Naive B cell (primary cell): ENCODE data around the gene DNASE1L2. TPM values are rescaled to one million over a fixed set of nuclear protein-coding genes. Genes with fewer than 3 reads are reported as not detected.

Experiments
- ATAC-seq, 2 donors: fragments of 150-1000 bp; cut with Tn5 transposase; 2 replicates each; pipeline ENCODE4 v1.10.0; 2021; ENCODE audit warnings: low read depth in 2 of 2, mild to moderate bottlenecking in 2 of 2, moderate library complexity in 2 of 2
- DNase-seq: peaks from one replicate; pipeline ENCODE4 v3.0.0; 2022
- H3K27ac Mint-ChIP-seq, 6 donors: one replicate each; pipeline ENCODE4 v1.8.0; 2020 to 2022; ENCODE audit warnings: mild to moderate bottlenecking in 6 of 6, mixed read lengths in 6 of 6, moderate library complexity in 5 of 6, inconsistent platforms in 2 of 6
- H3K27me3 Mint-ChIP-seq, 3 donors: one replicate each; pipeline ENCODE4 v1.8.0; 2021 to 2022; ENCODE audit warnings: mixed read lengths in 3 of 3, mild to moderate bottlenecking in 1 of 3
- H3K36me3 Mint-ChIP-seq, 2 donors: one replicate each; pipeline ENCODE4 v1.8.0; 2020 to 2022; ENCODE audit warnings: mixed read lengths in 2 of 2, inconsistent platforms in 1 of 2, mild to moderate bottlenecking in 1 of 2
- H3K4me1 Mint-ChIP-seq, 3 donors: one replicate each; pipeline ENCODE4 v1.8.0; 2020 to 2022; ENCODE audit warnings: mixed read lengths in 3 of 3, inconsistent platforms in 1 of 3, mild to moderate bottlenecking in 1 of 3, moderate library complexity in 1 of 3
- H3K4me3 Mint-ChIP-seq, 8 donors: one replicate each; pipeline ENCODE4 v1.8.0; 2020 to 2022; ENCODE audit warnings: mild to moderate bottlenecking in 8 of 8, mixed read lengths in 8 of 8, moderate library complexity in 8 of 8, inconsistent platforms in 2 of 8
- H3K9me3 Mint-ChIP-seq, 7 donors: one replicate each; pipeline ENCODE4 v1.8.0; 2020 to 2022; ENCODE audit warnings: mixed read lengths in 7 of 7, mild to moderate bottlenecking in 5 of 7, inconsistent platforms in 2 of 7, moderate library complexity in 1 of 7
- polyA plus RNA-seq, 6 donors: library from polyadenylated mRNA; unstranded; fragments of 300-500 nt; fragmentation: Illumina TruSeq; gene quantifications; one replicate each; pipeline ENCODE4 v1.2.3, GENCODE V29; 2021; ENCODE audit warnings: low read depth in 6 of 6

The DNASE1L2 gene
- polyA plus RNA-seq, 6 donors from 2014 or later = 0.30 TPM; not detected in 5

DNA sequence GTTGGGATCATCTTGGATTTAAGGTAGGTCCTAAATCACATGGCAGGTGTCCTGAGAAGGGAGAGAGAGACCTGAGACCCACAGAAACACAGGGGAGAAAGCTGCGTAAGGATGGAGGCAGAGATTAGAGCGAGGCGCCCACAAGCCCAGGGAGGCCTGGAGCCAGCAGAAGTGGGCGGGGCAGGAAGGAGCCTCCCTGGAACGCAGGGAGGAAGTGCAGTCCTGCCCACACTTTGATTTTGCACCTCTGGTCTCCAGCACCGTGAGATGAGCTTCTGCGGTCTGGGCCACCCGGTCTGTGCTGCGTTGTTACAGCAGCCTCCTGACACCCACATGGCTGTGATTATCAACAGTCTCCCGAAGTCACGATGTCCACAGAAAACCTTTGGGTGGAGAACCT is 6.4 kb downstream of the DNASE1L2 start:
- Mint-ChIP-seq H3K9me3 (no peaks in the 10 kb centered on the region), H3K27ac (no peak overlapping the region), H3K4me3 (no peak overlapping the region), H3K27me3 (no peaks in the 10 kb centered on the region), H3K36me3 (no peaks in the 10 kb centered on the region), H3K4me1 (no peaks in the 10 kb centered on the region)
- ATAC-seq = no peak
- DNase-seq = no peak

DNA sequence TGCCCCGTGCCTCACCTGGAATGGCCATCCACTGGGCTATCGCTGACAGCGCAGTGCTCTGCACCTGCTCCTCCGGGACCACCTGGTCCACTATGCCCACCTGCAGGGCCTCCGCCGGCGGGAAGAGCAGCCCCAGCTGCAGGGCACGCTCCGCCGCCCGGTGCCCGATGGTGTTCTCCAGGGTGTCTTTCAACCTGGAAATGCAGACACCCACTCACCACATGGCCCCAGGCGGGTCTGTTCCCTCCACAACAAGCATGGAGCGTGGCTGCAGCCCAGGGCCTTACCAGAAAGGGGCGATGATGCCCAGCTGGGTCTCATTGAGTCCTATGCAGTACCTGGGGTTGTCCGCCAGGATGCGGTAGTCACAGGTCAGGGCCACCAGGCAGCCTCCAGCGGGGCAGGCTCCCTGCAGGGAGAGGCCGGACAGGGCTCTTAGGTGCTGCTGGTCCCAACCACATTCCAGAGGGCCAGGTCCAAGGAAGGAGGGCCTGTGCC is 6.8 kb downstream of the DNASE1L2 start:
- Mint-ChIP-seq H3K27ac (no peak overlapping the region), H3K27me3 (no peaks in the 10 kb centered on the region), H3K9me3 (no peaks in the 10 kb centered on the region), H3K4me3 (no peak overlapping the region), H3K36me3 (no peaks in the 10 kb centered on the region), H3K4me1 (no peaks in the 10 kb centered on the region)
- DNase-seq (no peak), ATAC-seq (no peak)

DNA sequence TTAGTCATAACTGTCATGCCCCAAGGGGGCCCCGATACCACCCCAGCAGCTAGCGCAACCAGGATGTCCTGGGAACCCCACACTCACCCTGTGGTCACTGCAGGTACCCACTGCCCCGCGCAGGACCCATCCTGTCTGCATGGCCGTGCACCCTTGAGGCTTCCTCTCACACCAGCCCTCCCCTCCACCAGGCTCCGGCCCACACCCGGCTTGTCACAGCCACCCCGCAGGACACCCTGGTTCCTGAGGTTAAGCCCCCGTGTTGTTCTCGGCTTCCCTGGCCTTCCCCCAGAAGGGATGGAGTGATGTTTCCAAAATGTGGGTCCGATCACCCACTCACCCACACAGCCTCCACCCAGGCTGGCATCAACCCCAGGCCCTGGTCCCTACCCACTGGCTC is 7.5 kb downstream of the DNASE1L2 start:
- Mint-ChIP-seq H3K36me3 (no peaks in the 10 kb centered on the region), H3K27ac (no peak overlapping the region), H3K4me3 (no peak overlapping the region), H3K4me1 (no peaks in the 10 kb centered on the region), H3K9me3 (no peaks in the 10 kb centered on the region), H3K27me3 (no peaks in the 10 kb centered on the region)
- DNase-seq = no peak
- ATAC-seq = no peak

DNA sequence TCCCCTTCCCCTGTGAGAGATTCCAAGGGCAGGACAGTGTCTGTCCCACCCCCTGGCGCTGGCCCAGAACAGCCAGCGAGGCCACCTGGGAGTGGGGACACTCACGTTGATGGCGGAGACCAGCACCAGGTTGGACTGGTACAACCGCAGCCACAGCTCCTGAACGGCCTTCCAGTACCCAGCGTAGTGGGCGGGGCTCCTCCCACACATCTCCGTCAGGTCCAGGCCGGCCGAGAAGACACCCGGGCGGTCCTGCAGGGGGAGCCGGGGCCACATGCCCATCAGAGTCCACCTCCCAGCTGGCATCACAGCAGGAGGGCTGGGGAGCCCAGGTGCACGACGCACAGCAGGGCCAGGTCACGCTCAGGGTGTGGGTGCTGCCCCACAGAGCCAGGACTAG is 8.1 kb downstream of the DNASE1L2 start:
- no peaks in the 10 kb centered on the region for H3K4me1 Mint-ChIP-seq
- no peaks in the 10 kb centered on the region for H3K27me3 Mint-ChIP-seq
- no peaks in the 10 kb centered on the region for H3K9me3 Mint-ChIP-seq
- no peaks in the 10 kb centered on the region for H3K36me3 Mint-ChIP-seq
- DNase-seq = no peak
- ATAC-seq = no peak
- no peak overlapping the region for H3K4me3 Mint-ChIP-seq
- no peak overlapping the region for H3K27ac Mint-ChIP-seq

DNA sequence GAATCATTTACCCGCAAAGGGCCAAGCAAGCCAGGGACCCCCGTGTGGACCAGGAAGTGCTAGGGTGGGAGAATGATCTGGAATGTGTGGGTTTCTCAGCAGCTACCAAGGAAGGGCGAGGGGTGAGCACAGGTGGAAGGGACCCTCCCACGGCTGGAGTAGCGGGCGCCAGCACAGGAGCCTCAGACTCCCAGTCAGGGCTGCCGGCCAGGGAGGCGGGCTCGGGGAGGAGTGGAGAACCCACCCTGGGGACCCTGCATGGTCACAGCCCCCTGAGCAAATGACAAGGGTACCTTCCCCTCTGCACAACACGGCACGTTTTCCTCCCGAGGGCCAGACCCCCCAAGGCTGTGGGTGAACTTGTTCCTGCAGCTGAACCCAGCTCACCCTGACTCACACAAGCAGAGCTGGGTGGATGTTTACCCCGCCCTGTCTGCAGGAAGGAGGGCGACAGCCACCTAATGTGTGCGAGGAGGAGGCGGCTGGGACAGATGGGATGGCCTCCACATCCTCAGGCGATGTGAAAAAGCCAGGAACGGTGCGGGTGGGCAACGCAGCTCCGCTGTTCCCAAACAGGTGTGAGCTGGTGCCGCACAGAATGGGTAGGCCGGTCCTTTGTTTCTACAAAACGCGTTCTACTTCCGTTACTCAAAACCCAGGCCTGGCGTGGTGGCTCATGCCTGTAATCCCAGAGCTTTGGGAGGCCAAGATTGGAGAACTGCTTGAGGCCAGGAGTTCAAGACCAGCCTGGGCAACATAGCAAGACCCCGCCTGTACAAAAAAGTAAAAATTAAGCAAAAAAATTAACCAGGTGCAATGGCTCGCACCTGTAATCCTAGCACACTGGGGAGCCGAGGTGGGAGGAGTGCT is 8.9 kb downstream of the DNASE1L2 start:
- Mint-ChIP-seq H3K27ac (peak overlapping the region in 1 of 6 donors; percentile 11), H3K9me3 (no peaks in the 10 kb centered on the region), H3K4me3 (peak overlapping the region in 1 of 8 donors; percentile 35), H3K27me3 (no peaks in the 10 kb centered on the region), H3K36me3 (no peaks in the 10 kb centered on the region), H3K4me1 (peaks cover 0 to 2% (median 0%) of the 10 kb centered on the region in 3 donors)
- ATAC-seq = no peak
- DNase-seq = no peak

DNA sequence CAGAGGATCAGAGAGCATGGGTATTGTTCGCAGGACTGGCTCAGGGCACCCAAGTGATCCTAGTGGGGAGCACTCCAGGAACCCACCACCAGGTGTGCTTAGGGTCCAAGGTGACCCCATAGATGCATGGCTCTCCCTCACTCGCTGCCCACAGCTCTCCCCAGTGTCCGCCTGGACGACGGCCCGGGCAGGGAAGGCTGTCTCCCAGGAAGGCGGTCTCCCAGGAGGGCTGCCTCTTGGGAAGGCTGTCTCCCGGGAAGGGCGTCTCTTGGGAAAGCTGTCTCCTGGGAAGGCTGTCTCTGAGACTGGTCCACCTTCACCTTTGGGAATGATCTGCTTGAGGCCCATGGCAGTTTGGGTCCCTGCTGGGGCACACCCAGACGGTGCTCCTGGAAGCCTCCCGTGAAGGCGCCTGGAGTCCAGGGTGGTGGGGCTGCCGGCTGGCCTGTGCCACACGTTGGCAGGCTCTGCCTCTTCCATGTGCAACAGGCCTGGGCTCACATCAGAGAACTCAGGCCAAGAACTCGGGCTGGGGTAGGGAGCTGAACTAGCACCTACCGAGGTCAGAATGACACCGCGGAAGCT is 10.1 kb downstream of the DNASE1L2 start:
- Mint-ChIP-seq H3K4me3 (no peak overlapping the region), H3K4me1 (peaks cover 0 to 9% (median 0%) of the 10 kb centered on the region in 3 donors), H3K27ac (no peak overlapping the region), H3K9me3 (no peaks in the 10 kb centered on the region), H3K27me3 (no peaks in the 10 kb centered on the region), H3K36me3 (no peaks in the 10 kb centered on the region)
- no peak for ATAC-seq
- no peak for DNase-seq

DNA sequence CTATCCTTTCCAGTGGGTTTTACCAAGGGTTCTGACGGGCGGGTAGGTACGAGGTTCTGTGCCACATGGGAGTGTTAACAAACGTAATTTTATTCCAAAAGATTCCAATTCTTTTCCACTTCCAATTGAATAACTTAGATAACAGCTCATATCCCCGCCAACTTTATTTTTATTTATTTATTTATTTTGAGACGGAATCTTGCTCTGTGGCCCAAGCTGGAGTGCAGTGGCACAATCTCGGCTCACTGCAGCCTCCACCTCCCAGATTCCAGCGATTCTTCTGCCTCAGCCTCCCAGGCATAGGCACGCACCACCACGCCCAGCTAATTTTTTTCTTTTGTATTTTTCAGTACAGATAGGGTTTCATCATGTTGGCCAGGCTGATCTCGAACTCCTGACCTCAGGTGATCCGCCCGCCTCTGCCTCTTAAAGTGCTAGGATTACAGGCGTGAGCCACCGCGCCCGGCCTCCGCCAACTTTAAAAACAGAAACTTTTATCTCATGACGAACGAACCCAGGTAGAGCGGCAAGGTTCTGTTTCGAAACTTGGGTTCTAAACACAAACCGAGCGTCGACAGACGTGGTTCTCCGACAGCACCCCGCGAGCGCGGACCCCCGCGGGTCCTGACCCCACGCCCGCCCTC is 14.5 kb downstream of the DNASE1L2 start:
- peak overlapping the region; percentile 83 to 94 (median 90) for H3K4me3 Mint-ChIP-seq
- H3K4me1 Mint-ChIP-seq = peaks cover 0 to 26% (median 0%) of the 10 kb centered on the region in 3 donors
- no peaks in the 10 kb centered on the region for H3K27me3 Mint-ChIP-seq
- peak in 1 of 2 donors; percentile 23 for ATAC-seq
- peaks cover 0 to 7% of the 10 kb centered on the region in 2 donors for H3K36me3 Mint-ChIP-seq
- H3K9me3 Mint-ChIP-seq = no peaks in the 10 kb centered on the region
- no peak for DNase-seq
- peak overlapping the region; percentile 67 to 98 (median 92) for H3K27ac Mint-ChIP-seq

DNA sequence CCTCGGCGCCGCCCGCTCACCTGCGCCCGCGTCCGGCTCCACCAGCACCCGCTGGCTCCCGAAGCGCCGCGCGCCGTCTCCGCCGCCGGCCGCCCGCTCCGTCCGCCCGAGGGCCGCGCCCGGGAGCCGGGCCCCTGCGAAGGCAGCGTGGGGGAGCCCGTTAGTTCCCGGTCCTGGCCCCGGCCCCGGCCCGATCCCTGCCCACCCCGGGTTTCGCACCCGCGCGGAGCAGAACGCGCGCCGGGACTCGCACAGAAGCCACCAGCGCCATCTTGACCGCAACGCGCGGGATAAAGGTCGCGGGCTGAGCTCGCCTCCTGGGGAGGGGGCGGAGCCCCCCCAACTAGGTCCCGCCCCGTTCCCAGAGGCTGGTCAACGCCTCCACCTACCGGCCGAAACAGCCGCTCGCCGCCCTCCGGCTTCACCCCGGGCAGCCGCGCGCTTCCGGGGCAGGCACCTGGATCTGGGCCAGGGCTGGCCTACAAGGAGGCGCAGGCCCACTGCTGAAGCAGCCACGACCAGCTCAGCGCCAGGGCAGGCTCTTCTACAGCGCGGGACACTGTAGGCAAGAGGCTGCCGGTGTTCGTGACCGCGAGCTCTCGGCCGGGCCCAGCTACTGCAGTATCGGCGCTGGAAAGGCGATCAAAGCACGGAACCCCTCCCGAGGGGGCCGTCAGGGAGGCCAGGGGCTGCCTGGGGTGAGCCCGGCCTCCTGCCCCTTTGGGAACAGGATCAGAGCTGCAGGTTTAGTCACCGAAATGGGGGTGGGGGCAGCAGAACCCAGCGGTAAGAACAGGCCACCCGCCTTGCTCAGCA is 15.3 kb downstream of the DNASE1L2 start, which contains the start of gene ECI1:
TSS of gene ECI1 (minus strand) at position 292 of the 816 bp plus-strand sequence. CDS start at position 271, 21 bp downstream.
- peak within 1 kb of the TSS; percentile 90 to 98 (median 93) for H3K27ac Mint-ChIP-seq
- no peaks in the 10 kb centered on the region for H3K27me3 Mint-ChIP-seq
- no peaks in the 10 kb centered on the region for H3K9me3 Mint-ChIP-seq
- peaks cover 5 to 9% of the 10 kb centered on the region in 2 donors for H3K36me3 Mint-ChIP-seq
- DNase-seq (peak; percentile 85), ATAC-seq (peak; percentile 83 to 85)
- H3K4me3 Mint-ChIP-seq = peak within 1 kb of the TSS; percentile 83 to 94 (median 90)
- peaks cover 0 to 27% (median under 1%) of the 10 kb centered on the region in 3 donors for H3K4me1 Mint-ChIP-seq

DNA sequence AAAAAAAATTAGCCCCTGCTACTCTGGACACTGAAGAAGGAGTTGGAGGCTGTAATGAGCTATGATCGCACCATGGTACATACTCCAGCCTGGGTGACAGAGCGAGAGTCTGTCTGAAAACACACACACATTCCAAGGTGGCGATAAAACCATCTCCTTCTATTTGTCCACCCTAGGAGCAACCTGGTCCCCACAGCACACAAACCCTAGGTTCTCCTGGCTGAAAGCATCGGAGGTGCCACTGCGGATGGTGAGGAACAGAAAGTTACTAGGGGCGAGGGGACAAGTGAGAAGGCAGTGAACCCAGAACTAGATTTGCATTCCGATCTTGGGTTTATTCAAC is 16.5 kb downstream of the DNASE1L2 start:
- no peaks in the 10 kb centered on the region for H3K27me3 Mint-ChIP-seq

DNA sequence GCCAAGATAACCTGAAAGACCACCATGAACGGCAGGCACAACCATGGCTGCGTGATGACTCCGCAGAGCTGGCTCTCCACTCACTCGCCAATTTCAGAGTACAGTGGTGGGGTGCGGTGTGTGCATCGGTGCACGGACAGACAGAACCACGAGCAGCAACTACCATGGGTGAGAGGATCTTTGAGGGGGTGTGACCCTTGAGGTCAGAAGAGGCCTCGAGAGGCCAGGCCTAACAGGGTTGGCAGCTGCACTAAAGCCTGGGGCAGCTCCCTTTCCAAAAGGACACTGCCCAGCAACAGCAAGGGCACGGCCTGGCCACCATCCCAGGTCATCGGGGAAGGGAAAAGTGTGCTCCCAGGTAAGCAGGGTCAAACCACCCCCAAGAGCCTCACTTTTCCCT is 17.0 kb downstream of the DNASE1L2 start:
- H3K9me3 Mint-ChIP-seq = no peaks in the 10 kb centered on the region
- H3K4me3 Mint-ChIP-seq = peak overlapping the region in 4 of 8 donors; percentile 39 to 89 (median 72)
- H3K4me1 Mint-ChIP-seq = peaks cover 5 to 31% (median 6%) of the 10 kb centered on the region in 3 donors
- peaks cover 10 to 14% of the 10 kb centered on the region in 2 donors for H3K36me3 Mint-ChIP-seq
- DNase-seq = no peak
- ATAC-seq = no peak
- H3K27ac Mint-ChIP-seq = peak overlapping the region in 4 of 6 donors; percentile 59 to 91 (median 86)
- no peaks in the 10 kb centered on the region for H3K27me3 Mint-ChIP-seq

More for the DNA sequence above, 16.5 kb downstream of the DNASE1L2 start:
- Mint-ChIP-seq H3K36me3 (peaks cover 10 to 14% of the 10 kb centered on the region in 2 donors), H3K4me3 (peak overlapping the region in 6 of 8 donors; percentile 9 to 89 (median 51)), H3K9me3 (no peaks in the 10 kb centered on the region), H3K27ac (peak overlapping the region; percentile 24 to 91 (median 86)), H3K4me1 (peaks cover 5 to 30% (median 6%) of the 10 kb centered on the region in 3 donors)
- DNase-seq (no peak), ATAC-seq (no peak)

DNA sequence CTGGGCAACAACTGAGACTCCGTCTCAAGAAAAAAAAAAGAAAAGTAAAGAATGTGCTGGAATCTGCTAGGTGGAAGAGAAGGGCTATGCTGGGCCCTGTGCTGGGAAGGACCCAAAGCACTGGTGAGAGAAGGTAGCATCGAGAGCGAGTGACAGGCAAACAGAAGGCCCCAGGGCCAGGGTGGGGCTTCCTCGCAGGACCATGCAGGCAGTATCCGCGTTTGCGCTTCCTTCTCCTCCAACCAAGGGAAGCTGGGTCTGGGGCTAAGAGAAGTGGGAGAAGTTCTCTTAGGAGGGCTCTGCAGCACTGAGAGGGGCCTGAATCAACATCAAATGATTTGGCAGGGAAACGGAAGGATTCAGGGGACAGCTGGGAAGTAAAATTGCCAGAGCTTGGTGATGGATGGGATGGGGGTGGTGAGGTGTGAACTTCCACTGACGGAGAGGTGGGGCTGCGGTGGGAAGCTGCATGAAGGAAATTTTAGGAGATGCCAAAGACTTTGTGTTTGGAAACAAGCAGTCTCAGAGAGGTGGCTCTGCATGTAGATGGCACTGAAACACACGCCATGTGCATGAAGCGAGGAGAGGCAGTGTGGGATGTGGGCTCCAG is 20.4 kb downstream of the DNASE1L2 start:
- Mint-ChIP-seq H3K36me3 (peaks cover 10 to 19% of the 10 kb centered on the region in 2 donors), H3K27me3 (no peaks in the 10 kb centered on the region), H3K27ac (peak overlapping the region in 3 of 6 donors; percentile 26 to 79 (median 43)), H3K4me3 (peak overlapping the region in 1 of 8 donors; percentile 42), H3K9me3 (no peaks in the 10 kb centered on the region), H3K4me1 (peaks cover 5 to 22% (median 6%) of the 10 kb centered on the region in 3 donors)
- DNase-seq (no peak), ATAC-seq (no peak)

DNA sequence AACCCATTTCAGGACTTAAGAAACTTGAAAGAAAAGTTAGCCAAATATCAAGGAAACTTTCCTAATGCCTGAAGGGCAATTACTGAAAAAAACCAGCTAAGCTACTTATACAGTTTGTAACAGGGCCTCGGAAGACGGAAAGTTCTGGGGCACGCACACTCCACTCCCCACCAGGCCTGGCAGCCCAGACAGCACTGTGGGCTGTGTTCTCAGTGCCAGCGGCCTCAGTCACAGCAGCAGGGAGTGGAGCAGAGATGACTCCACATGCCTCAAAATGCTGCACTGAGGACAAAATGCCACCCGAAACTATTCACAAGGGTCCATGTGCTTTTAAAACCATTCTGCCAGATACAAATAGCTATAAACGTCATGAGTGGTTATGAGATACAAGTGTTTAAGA is 21.5 kb downstream of the DNASE1L2 start:
- Mint-ChIP-seq H3K4me1 (peaks cover 5 to 15% (median 6%) of the 10 kb centered on the region in 3 donors), H3K9me3 (no peaks in the 10 kb centered on the region), H3K27me3 (no peaks in the 10 kb centered on the region), H3K36me3 (peaks cover 10 to 24% of the 10 kb centered on the region in 2 donors), H3K4me3 (no peak overlapping the region), H3K27ac (peak overlapping the region in 1 of 6 donors; percentile 59)
- DNase-seq (no peak), ATAC-seq (no peak)
